Measurements from ENCODE around the gene C13orf46. TPM values are rescaled to one million over a fixed set of nuclear protein-coding genes. Genes with fewer than 3 reads are reported as not detected.
A peak's percentile ranks its signal among the peaks of the same experiment; 100 is the strongest.

Gene C13orf46
- total RNA-seq, 1 experiment from 2014 or later, result 1.4 TPM

DNA sequence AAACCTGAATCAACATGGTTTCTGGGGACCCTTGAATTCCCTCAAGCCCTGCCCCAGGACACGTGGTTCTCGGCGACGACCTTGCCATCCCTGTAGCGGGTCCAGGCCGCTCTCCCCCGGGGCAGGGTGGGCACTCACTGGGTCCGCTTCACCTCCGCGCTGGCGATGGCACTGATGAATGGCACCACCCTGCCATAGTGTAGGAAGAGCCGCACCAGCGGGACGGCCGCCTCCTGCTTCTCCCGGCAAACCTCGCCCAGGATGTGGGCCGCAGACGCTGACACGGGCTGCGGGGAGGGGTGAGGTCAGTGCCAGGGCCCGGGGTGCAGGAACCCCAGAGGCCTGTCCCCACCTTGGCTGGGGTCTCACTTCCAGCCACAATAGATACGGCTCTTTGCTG is 44.1 kb upstream of the C13orf46 start:
- Mint-ChIP-seq H3K9me3 (ENCODE audit: unreplicated experiment) (no peaks in the 10 kb centered on the region), H3K27me3 (ENCODE audit: insufficient read depth, unreplicated experiment) (no peaks in the 10 kb centered on the region), H3K4me3 (ENCODE audit: unreplicated experiment) (no peak overlapping the region), H3K4me1 (ENCODE audit: insufficient read depth, unreplicated experiment) (peaks cover 13% of the 10 kb centered on the region), H3K27ac (ENCODE audit: low read depth, unreplicated experiment) (no peak overlapping the region), H3K36me3 (ENCODE audit: insufficient read depth, unreplicated experiment) (peaks cover 28% of the 10 kb centered on the region)
- no TSS peak for BruUV-seq (replicated peaks)
- ChIA-PET CTCF (no interaction called here), POLR2A (interaction anchor here (0.8 kb wide), 1 partner anchor 48 kb away, joined by 5 read pairs; no protein-coding TSS in a partner anchor)
- TF ChIP-seq, protein P1, sequence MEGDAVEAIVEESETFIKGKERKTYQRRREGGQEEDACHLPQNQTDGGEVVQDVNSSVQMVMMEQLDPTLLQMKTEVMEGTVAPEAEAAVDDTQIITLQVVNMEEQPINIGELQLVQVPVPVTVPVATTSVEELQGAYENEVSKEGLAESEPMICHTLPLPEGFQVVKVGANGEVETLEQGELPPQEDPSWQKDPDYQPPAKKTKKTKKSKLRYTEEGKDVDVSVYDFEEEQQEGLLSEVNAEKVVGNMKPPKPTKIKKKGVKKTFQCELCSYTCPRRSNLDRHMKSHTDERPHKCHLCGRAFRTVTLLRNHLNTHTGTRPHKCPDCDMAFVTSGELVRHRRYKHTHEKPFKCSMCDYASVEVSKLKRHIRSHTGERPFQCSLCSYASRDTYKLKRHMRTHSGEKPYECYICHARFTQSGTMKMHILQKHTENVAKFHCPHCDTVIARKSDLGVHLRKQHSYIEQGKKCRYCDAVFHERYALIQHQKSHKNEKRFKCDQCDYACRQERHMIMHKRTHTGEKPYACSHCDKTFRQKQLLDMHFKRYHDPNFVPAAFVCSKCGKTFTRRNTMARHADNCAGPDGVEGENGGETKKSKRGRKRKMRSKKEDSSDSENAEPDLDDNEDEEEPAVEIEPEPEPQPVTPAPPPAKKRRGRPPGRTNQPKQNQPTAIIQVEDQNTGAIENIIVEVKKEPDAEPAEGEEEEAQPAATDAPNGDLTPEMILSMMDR (IDR thresholded peaks at IDR 0.05; ENCODE audit: unreplicated experiment), result no peak
- intact Hi-C loops (cut with micrococcal nuclease), result no loop called here
- no peak for DNase-seq (ENCODE audit: unreplicated experiment)

DNA sequence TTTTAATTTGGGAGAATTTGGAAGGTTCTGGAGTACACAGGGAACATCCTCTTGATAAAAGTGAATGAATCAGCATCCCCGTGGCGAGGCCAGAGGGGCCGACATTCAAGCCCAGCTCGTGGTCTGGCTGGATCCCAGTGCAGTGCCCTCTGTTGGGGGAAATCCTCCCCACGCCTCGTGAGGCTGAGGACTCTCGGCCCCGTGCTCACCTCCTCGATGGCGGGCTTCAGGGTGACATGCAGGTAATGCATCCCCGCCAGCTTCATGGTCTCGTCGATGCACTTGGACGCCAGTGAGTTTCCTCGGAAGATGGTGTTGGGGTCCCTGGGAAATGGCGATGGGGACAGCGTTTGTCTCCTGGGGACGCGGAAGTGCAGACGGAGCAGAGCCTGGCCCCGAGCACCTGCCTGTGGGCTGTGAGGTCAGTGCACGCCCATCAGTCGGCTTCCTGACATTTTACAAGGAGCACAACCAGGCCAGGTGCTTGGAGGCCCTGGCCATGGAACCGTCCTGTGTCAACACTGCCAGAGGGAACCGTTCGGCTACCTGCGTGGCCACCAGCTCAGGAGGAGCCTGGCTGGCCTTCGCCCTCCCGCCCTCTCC is 43.3 kb upstream of the C13orf46 start:
- no peak overlapping the region for H3K4me3 Mint-ChIP-seq (ENCODE audit: unreplicated experiment)
- ChIA-PET CTCF (interaction anchor here (0.7 kb wide), 1 partner anchor 44 kb away, joined by 3 read pairs; no protein-coding TSS in a partner anchor), POLR2A (interaction anchor here (0.7 to 2.4 kb wide), 3 partner anchors 46 to 48 kb away, joined by 7 to 33 read pairs (median 22); no protein-coding TSS in a partner anchor)
- BruUV-seq (replicated peaks), result no TSS peak
- no peaks in the 10 kb centered on the region for H3K9me3 Mint-ChIP-seq (ENCODE audit: unreplicated experiment)
- peaks cover 13% of the 10 kb centered on the region for H3K4me1 Mint-ChIP-seq (ENCODE audit: insufficient read depth, unreplicated experiment)
- H3K36me3 Mint-ChIP-seq (ENCODE audit: insufficient read depth, unreplicated experiment), result peaks cover 28% of the 10 kb centered on the region
- intact Hi-C loops (cut with micrococcal nuclease), result no loop called here
- no peaks in the 10 kb centered on the region for H3K27me3 Mint-ChIP-seq (ENCODE audit: insufficient read depth, unreplicated experiment)
- peak; percentile 20 for DNase-seq (ENCODE audit: unreplicated experiment)
- H3K27ac Mint-ChIP-seq (ENCODE audit: low read depth, unreplicated experiment), result no peak overlapping the region
- TF ChIP-seq, protein P1 (IDR thresholded peaks at IDR 0.05; ENCODE audit: unreplicated experiment), result no peak

DNA sequence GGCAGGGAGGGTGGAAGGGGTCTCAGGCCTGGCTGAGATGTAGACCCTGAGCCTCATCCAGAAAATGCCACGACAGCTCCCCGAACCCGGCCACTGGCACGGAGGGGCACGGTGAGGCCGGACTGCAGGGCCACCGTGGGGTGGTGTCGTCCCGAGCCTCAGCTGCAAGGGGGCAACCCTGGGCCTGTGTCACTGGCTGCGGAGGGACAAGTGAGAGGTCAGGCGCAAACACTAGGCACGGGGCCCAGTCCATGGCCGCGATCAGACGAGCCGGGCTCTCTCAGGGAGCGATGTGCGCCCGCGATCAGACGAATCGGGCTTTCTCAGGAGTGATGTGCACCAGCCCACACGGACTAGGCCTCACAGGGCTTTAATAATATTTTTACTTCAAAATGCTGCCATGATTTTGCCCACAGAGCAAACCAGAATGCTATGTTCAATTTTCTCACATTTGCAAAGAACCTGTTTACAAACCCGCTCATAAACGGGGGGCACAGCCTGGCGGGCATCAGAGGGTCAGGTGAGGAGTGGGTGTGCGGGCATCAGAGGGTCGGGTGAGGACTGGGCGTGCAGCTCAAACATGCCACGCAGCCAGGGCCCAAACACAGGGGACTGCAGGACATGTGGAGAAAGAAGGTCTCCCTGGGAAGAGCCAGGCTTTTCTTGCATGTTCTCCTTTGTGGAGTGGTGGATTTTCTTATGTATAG is 42.6 kb upstream of the C13orf46 start:
- no peak for DNase-seq (ENCODE audit: unreplicated experiment)
- intact Hi-C loops (cut with micrococcal nuclease), result no loop called here
- no TSS peak for BruUV-seq (replicated peaks)
- POLR2A ChIA-PET, result interaction anchor here (0.7 to 2.4 kb wide), 10 partner anchors 9 to 263 kb away, joined by 3 to 33 read pairs (median 5); no protein-coding TSS in a partner anchor
- peak overlapping the region; percentile 66 for H3K4me3 Mint-ChIP-seq (ENCODE audit: unreplicated experiment)
- CTCF ChIA-PET, result interaction anchor here (0.5 to 1.0 kb wide), 3 partner anchors 43 to 63 kb away, joined by 3 read pairs; no protein-coding TSS in a partner anchor
- peak overlapping the region; percentile 94 for H3K27ac Mint-ChIP-seq (ENCODE audit: low read depth, unreplicated experiment)
- TF ChIP-seq, protein P1 (IDR thresholded peaks at IDR 0.05; ENCODE audit: unreplicated experiment), result no peak
- no peaks in the 10 kb centered on the region for H3K9me3 Mint-ChIP-seq (ENCODE audit: unreplicated experiment)
- H3K4me1 Mint-ChIP-seq (ENCODE audit: insufficient read depth, unreplicated experiment), result peaks cover 13% of the 10 kb centered on the region
- peaks cover 28% of the 10 kb centered on the region for H3K36me3 Mint-ChIP-seq (ENCODE audit: insufficient read depth, unreplicated experiment)
- no peaks in the 10 kb centered on the region for H3K27me3 Mint-ChIP-seq (ENCODE audit: insufficient read depth, unreplicated experiment)

DNA sequence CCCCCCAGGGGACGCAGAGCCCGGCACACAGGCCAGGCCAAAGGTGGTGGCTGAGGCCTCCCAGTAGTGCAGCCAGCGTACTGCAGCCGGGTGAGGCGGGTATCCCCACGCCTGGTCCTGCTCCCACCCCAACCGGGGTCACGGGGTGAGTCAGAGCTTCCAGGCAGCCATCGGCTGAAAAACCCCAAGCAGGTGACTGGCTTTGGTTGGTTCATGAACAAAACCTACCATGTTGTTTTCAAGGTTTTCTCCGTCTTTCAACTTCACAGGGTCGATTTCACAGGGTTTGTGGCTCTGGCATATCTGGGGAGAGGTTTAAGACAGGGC is 42.1 kb upstream of the C13orf46 start:
- peak overlapping the region; percentile 94 for H3K27ac Mint-ChIP-seq (ENCODE audit: low read depth, unreplicated experiment)
- DNase-seq (ENCODE audit: unreplicated experiment), result peak; percentile 50
- no TSS peak for BruUV-seq (replicated peaks)
- intact Hi-C loops (cut with micrococcal nuclease), result loop anchor here (1.0 kb wide), 1 partner anchor 49 kb away; no protein-coding TSS in a partner anchor
- H3K4me1 Mint-ChIP-seq (ENCODE audit: insufficient read depth, unreplicated experiment), result peaks cover 13% of the 10 kb centered on the region
- H3K4me3 Mint-ChIP-seq (ENCODE audit: unreplicated experiment), result peak overlapping the region; percentile 66
- H3K9me3 Mint-ChIP-seq (ENCODE audit: unreplicated experiment), result no peaks in the 10 kb centered on the region
- H3K36me3 Mint-ChIP-seq (ENCODE audit: insufficient read depth, unreplicated experiment), result peaks cover 25% of the 10 kb centered on the region
- ChIA-PET CTCF (interaction anchor here (0.5 to 1.0 kb wide), 2 partner anchors 51 to 62 kb away, joined by 3 read pairs; no protein-coding TSS in a partner anchor), POLR2A (interaction anchor here (0.7 to 2.4 kb wide), 14 partner anchors 10 to 264 kb away, joined by 3 to 33 read pairs (median 4); no protein-coding TSS in a partner anchor)
- TF ChIP-seq, protein P1 (IDR thresholded peaks at IDR 0.05; ENCODE audit: unreplicated experiment), result no peak
- no peaks in the 10 kb centered on the region for H3K27me3 Mint-ChIP-seq (ENCODE audit: insufficient read depth, unreplicated experiment)
